ENCODE measurements around the gene C14orf180.
A peak's percentile ranks its signal among the peaks of the same experiment; 100 is the strongest.

Gene C14orf180

GRCh38 chr14:104579507-104579906 lies at the start of gene C14orf180:
Gene C14orf180, plus strand, starts transcription at chr14:104579764. Its CDS starts 6,667 bp downstream, at chr14:104586431.
- peak in 7 of 56 donors; percentile 9 to 41 (median 27) for DNase-seq

GRCh38 chr14:104530646-104531045 lies 48.9 kb upstream of the C14orf180 start:
- no peak for DNase-seq

GRCh38 chr14:104531421-104532190 lies 48.0 kb upstream of the C14orf180 start:
- DNase-seq: no peak

GRCh38 chr14:104532191-104532555 lies 47.4 kb upstream of the C14orf180 start:
- no peak for DNase-seq

GRCh38 chr14:104534036-104534435 lies 45.5 kb upstream of the C14orf180 start:
- no peak for DNase-seq

- no peak for DNase-seq
These were observed 42.5 kb upstream of the C14orf180 start for GRCh38 chr14:104536942-104537612.

- DNase-seq: no peak
These were observed 42.0 kb upstream of the C14orf180 start for GRCh38 chr14:104537613-104537988.

GRCh38 chr14:104541905-104542465 lies 37.6 kb upstream of the C14orf180 start:
- DNase-seq: no peak

GRCh38 chr14:104542871-104543830 lies 36.4 kb upstream of the C14orf180 start:
- DNase-seq: no peak

GRCh38 chr14:104544362-104544961 lies 35.1 kb upstream of the C14orf180 start:
- DNase-seq: no peak

- peak in 43 of 56 donors; percentile 9 to 72 (median 52) for DNase-seq
These were observed 34.2 kb upstream of the C14orf180 start for GRCh38 chr14:104545151-104545941.

- peak in 3 of 56 donors; percentile 16 to 55 (median 51) for DNase-seq
These were observed 33.5 kb upstream of the C14orf180 start for GRCh38 chr14:104545942-104546501.

- DNase-seq: no peak
These were observed 32.8 kb upstream of the C14orf180 start for GRCh38 chr14:104546591-104547309.

GRCh38 chr14:104547310-104547997 lies 32.1 kb upstream of the C14orf180 start:
- DNase-seq: no peak

GRCh38 chr14:104547998-104548700 lies 31.4 kb upstream of the C14orf180 start:
- no peak for DNase-seq

GRCh38 chr14:104548802-104549535 lies 30.6 kb upstream of the C14orf180 start:
- DNase-seq: no peak

Measured in amygdala (tissue), 56 donors.